HL-60/S4 (cell line): ENCODE measurements around the gene NSD1.
"Not testable (repeated sequence)": the region's sequence is repeated elsewhere in the genome, so short reads cannot be mapped to it uniquely, and the experiment has no call there.

Experiments
- in situ Hi-C: fragments of 300-500 bp; cut with MboI; formaldehyde crosslinking; loops from 2 replicates; pipeline ENCODE4 v1.14.3; 2022; ENCODE audit warnings: low sequenced_read_pairs

The NSD1 gene

DNA sequence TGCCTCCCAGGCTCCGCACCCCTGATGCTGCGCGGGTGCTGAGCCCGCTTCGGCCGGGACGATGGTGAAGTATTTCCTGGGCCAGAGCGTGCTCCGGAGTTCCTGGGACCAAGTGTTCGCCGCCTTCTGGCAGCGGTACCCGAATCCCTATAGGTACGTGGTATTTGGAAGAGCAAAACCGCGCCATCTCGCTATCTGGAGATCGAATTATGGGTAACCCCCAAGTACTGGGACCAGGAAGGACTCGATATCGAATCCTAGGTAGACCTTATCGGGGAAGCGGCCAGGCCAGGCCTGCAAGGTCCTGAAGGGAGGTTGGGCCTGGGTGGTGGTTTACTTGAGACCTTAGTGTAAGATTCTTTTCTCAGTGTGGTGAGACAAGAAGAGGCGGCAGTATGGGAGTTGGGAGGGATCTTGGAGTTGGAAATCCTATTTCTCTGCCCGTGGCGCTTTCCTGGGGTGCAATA is 170.4 kb downstream of the NSD1 start:
- in situ Hi-C loops: no loop called here

DNA sequence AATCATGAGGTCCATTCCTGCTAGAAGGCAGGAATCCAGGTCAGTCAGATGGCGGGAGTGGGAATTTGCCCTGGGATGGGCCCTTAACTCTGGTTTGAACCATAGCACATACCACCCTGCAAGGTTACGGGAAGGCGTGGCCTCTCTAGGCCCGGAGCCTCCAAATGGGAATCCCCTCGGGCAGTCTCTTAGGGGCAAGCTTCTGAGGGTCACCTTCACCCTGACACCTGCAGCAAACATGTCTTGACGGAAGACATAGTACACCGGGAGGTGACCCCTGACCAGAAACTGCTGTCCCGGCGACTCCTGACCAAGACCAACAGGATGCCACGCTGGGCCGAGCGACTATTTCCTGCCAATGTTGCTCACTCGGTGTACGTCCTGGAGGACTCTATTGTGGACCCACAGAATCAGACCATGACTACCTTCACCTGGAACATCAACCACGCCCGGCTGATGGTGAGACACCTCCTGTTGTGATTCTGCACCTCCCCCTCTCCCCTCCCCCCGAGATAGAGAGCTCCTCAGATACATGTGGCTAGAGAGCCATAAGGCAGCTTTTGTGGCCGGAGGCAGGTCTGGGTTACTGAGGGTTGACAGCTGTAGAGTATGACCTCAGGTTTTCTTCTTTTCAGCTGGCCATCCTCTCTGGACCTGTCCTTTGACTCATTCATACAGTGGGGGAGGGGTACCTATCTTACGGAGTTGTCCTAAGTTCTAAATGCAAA is 171.0 kb downstream of the NSD1 start:
- in situ Hi-C loops: no loop called here

DNA sequence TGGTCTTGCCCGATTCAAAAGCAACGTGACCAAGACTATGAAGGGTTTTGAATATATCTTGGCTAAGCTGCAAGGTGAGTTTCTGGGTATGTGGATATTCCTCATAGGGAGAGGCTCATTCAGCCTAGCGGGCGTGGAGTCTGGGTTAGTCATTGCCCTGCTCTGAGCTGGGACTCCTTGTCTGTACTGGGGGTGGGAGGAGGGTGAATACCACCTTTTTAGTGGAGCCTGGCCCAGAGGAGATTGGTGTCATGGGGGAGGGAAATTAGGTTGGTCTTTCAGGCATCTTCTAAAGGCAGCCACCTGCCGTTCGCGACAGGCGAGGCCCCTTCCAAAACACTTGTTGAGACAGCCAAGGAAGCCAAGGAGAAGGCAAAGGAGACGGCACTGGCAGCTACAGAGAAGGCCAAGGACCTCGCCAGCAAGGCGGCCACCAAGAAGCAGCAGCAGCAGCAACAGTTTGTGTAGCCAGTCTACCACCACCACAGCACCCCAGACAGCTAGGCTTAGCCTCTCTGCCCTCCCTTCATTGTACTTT is 172.6 kb downstream of the NSD1 start:
- in situ Hi-C loops: not testable (repeated sequence)

DNA sequence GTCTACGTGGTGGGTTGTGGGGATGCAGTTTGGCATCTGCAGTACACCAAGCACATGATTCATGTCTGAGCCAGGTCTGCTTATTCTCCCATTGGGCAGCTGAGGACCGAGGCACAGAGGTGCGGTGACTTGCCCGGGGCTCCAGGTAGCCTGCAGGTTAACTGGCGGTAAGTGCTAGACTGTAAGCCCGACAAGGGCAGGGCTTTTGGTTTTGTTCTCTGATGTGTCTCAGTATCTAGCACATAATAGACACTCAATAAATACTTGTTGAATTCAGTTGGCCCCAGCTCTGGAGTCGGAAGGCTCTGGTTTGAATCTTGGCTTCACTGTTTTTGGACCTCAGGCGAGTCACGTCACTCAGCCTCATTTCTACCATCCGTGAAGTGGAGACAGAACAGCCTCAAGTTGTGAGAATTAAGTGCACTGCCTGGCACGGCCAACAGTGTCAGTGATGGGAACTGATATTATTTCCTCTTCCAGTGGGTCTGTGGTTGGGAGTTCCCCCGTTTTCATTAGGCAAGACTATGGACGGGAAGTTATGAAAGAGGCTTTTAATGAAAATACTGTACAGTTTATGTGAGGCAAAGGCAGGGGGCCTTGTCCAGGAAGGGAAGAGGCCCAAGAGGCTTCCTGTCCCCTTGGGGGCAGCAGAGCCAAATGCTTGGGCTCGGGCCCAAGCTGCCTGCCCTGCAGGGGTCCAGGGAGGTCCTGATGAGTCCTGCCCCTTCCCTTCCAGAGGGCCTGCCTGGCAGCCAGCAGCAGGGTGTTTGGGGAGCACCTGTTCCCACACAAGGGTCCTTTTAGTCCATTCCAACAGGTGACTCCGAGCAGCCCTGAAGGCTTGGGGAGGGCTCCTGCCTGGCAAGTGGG is 173.3 kb downstream of the NSD1 start:
- in situ Hi-C loops: no loop called here

DNA sequence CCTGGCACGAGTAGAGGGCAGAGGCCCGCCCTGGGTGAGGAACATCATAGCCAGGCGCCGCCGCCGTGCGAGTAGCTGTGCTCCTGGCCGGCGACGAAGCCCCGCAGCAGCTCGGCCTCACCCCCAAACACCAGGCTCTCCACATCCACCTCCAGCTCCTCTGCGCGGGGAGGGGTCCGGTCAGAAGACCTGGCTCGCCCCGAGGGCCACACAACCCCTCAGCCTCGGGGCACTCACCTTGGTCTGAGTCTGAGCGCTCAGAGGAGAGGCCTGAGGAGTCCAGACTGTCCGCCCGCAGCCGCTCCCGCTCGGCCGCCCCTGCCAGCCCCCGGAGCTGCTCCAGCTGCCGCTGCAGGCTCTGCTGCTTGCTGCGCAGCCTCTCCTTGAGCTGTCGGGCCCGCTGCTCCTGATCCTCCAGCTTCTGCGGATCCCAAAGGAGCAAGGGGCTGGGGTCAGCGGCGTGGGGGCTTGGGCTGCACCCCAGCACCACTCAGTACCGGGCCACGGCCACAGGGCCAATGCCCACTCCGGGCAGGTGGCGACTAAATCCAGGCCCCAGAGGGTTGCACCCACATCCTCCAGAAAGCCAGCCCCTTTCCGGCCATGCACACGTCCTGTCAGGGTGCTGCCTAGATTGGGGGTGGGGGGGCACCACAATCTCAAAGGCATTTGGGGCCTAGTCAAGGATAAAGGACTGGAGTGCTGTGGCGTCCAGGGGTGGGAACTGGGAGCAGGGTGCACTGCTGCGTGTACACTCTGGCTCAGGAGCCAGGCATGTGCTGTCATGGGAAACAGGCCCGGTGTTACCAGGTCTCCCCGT is 174.2 kb downstream of the NSD1 start:
- in situ Hi-C loops: no loop called here

DNA sequence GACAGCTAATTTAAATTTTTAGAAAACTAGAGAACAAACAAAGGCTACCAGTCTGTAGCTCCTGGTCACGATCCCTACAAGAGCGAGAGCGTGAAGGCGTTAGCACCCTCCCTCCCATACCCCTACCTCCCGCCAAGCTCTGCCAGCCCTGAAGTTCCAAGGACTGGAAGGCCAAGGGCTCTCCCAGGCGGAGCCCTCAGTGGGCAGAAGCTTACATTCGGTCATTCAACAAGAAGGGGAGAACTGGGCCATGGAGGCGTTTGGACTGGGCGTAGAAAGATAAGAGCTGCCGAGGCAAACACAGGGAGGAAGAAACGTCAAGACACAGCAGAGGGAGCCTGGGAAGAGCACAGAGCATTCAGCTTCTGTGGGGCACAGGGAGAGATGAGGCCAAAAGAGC is 175.2 kb downstream of the NSD1 start:
- in situ Hi-C loops: no loop called here

DNA sequence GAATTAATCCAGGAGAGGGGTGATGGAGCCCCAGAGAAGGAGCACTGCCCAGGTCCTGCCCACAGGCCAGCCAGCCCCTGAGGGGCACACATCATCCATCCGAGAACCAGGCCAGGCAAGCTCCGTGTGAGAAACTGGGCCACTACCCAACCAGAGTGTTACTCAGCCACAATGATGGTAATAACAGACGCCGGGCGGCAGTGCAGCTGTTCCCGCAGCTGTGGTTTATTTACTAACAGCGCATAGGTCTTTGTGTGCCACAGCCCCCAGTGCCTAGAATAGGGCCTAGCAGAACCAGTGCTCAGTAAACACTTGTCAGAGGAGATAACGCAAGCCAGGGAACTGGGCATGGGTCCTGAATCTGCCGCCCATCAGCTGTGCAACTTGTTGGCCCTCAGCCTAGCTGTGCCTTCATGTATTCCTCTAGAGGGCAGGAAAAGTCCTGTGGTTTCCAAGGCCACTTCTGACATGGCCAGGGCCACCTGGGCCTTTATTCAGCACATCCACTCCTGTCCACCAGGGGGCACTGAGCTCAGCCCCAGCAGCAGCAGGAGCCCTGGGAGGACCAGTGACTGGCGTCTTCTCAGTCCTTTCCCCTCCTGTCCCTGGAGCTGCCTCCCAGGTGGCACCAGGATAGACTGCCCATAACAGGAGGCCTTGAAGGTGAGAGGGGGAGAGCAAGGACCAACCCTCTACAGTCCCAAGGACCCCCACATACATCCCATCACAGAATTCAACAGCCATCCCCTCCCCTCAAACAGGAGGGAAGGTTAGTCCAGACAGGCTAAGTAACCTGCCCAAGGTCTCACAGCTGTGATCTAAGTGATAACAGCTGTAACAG is 176.0 kb downstream of the NSD1 start:
- in situ Hi-C loops: no loop called here

DNA sequence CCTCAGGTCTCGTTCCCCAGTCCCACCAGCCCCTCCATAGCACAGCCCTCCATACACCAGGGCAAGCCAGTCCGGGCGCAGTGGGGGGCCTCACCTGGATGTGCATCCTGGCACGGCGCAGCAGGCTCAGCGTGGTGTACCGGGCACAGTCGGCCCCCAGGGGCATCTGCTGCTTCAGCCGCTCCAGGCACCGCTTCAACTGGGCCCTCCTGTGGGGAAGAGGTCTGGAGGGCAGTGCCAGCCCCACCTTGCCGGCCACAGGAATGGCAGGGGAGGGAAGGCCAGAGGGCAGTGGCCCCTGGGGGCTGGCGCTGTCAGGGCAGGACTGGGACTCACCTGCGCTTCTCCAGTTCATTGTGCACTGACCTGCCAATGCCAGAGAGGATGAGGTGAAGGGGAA is 176.8 kb downstream of the NSD1 start:
- in situ Hi-C loops: no loop called here

DNA sequence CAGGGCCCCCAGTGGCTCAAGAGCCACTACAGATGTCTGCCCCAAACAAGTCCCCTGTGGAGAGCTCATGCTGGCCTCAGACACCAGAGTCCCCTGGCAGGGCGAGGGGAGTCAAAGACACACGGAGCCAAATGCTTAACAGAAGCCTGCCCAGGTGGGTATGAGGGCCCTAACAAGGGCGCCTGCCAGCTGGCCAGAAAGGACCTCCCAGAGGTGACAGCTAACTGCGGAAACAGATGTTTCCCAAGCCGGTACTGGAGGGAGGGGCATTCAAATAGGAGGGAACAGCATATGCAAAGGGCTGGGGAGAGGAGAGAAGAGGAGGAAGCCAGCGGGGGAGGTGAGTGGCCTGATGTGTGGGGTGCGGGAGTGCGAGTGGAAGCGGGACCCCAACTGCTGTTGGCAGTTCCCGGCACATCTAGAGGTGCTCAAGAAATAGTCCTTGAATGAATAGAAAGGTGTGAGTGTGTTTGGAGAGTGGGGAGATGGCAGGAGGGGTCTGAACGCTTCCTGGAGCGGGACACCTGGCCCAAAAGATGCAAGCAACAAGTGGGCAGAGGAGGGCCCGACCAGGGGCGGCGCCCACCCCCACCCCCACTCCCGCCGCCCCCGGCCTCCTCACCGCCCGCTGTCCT is 177.3 kb downstream of the NSD1 start:
- in situ Hi-C loops: no loop called here

DNA sequence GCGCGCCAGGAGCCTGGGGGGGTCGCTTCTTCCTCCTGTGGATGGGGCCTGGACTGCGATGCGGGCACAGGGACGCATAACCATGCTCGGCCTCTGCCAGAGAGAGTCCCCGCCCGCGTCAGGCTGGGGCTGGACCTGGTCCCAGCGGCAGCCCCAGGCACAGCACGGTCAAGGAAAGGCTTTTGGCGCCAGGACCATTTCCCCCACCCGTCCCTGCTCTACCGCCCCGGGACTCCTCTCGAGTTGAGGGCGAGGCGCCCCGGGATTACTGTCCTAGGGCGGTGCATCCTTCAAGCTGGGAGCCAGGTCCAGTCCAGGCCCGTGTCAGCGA is 177.8 kb downstream of the NSD1 start:
- in situ Hi-C loops: no loop called here

DNA sequence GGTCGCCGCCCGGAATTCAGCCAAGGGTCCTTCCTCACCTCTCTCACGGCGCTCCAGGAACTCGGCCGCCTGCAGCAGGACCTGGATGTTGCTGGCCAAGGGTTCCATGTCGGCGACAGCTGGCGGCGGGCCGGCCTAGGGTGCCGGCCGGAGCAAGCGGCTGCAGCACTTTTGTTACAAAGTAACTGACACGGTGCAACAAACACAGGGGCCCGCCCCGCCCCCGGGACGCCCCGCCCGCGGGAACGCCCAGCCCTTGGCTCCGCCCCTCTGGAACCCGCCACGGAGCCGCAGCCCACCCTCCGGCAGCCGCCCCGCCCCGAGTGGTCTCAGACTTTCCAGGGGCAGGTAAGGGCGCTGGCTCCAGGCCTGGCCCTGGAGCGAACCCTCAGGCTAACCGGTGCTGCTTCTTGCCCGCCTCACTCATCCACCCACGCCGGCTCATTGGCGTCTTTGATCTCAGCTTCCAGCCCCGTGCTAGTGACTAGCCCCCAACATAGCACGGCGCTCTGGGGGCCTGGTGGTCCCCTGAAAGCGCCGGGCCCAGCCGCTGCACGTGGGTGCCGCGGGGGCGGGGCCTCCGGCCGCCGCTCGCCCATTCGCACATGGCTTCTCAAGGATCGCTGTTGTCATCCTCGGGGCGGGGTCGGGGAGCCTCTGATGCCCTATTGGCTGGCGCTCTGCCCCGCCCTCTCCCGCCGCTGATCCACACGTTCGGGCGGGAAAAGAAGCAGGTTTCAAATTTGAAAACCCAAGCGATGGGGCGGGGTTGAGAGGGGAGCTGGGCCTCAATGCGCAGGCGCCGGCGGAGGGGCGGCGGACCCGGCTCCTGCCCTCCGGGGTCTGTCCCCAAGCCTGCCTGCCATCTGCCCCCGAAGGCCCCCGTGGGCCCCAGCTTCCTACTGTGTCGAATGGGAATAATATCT is 178.4 kb downstream of the NSD1 start, which contains the start of gene MXD3:
Gene MXD3 (minus strand): TSS at position 176 of the 926 bp plus-strand sequence. CDS start 68 bp downstream, at position 108.
- in situ Hi-C loops: no loop called here

DNA sequence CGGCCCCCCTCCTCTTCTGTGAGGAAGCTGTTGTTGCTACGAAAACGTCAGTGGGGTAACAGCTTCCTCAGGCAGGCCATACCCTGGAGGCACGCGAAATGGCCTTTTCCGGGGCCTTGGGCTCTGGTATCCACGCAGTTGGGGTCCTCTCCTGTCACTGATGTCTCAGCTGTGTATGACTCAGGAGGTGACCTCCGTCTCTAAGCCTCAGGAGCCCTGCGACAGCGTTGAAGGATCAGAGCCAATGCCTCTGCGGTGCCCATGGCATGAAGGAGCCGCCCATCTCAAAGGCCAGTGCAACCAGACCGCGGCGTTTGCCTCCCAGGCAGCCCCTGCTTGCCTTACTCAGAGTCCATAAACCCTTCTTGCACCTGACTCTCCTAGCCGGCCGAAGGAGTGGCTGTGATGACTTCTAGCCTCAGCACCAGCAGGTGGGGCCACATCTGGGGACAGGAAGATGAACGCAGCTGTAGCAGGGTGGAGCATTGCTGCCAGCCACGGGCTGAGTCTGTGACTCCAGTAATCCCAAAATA is 179.1 kb downstream of the NSD1 start:
- in situ Hi-C loops: no loop called here

DNA sequence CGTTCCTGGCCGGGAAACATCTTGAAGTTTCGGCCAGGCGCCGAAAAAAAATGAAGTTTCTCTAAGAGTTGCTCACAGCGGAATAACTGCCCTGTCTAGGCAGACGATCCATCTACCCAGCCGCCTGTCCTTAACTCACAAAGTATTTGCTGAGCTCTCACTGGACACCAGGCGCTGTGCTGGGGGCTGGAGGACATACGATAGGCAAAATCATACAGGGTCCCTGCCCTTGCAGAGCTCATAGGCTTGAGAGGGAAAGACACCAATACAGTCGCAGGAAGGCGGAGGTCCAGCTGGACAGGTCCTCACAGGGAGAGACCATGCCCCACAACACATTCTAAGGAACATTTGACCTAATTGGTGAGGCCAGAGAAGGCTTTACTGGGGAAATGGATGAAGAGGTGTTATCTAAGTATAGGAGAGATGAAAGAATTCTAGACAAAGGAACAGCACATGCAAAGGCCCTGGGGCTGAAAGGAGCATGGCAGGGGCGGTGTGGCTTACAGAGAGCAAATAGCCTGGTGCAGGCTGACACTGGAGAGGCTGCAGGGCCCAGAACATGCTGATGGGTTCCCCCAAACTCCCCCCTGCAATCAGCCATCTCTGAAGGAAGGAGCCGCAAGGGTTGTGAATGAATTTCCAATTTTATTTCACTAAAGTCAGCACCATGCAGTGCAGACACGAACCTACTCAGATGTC is 180.1 kb downstream of the NSD1 start:
- in situ Hi-C loops: no loop called here

DNA sequence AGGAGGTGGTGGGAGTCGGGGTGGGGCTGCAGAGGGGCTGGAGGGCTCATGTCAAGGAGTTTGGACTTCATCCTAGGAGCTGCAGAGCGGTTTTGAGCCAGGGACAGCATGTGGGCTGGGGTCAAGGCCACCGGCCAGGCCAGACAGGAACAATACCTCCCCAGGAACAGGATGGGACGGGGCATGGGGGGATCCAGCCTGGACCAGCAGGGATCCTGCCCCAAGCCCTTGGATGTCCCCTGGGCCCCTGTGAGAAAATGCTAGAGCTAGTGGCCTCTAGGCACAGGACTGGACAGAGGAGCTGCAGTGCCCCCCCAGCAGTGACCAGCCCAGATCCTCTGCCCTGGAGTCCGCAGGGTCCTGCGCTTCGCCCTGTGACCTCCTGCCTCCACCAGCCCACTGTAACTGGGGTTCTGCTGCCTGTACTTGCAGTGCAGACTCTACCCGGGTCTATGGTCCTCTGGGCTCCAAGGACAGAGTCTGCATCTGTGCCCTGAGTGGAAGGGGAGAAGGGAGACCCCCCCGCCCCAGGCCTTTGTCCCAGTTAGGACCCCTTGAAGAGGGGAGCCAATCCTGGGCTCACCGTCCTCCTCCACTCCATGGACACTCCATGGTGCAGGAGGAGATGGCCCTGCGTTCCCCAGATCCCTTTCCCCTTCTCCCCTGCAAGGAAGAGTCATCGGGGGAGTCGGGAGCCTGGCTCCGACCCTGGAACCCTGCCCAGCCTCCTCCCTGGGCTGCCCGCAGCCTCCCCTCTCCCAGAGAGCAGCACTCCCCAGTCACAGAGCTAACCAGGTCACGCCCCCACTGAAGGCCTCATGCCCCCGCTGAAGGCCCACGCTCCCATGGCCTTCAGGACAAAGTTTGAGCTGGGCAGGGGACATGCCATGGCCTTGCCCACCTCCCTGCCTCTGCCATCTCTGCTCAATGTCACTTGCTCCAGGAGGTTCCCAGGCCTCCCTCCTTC is 181.1 kb downstream of the NSD1 start:
- in situ Hi-C loops: no loop called here

DNA sequence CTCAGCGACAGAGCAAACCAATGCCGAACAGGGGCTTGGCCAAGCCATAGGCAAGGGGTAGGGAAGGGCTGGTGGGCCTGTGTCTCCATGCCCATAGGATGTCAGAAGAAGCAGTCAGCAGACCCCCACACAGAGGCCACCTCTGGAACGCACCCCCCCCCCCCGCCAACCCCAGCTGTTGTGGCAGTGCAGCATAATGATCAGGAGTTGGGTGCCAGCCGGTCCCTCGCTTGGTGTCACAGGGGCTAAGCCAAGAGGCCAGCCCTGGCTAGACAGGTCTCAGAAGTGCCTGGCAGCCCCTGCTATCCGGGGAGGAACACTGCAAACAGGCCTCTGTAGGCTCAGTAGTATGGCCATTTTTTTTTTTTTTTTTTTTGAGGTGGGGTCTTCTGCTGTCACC is 181.8 kb downstream of the NSD1 start:
- in situ Hi-C loops: no loop called here

DNA sequence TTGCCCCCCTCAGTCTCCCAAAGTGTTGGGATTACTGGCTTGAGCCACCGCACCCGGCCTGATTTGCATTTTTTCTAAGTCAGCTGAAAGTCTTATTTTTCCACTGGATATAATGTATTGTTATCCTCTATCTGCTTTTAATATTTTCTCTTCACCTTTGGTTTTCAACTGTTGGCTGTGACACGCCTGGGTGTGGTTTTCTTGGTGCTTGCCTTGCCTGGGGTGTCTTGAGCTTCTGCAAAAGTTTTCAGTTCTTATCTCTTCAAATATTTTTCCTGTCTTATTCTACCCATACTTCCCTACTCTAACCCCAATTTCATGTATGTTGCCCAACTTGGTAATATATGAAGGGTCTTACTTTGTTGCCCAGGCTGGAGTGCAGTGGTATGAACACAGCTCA is 182.4 kb downstream of the NSD1 start:
- in situ Hi-C loops: no loop called here

DNA sequence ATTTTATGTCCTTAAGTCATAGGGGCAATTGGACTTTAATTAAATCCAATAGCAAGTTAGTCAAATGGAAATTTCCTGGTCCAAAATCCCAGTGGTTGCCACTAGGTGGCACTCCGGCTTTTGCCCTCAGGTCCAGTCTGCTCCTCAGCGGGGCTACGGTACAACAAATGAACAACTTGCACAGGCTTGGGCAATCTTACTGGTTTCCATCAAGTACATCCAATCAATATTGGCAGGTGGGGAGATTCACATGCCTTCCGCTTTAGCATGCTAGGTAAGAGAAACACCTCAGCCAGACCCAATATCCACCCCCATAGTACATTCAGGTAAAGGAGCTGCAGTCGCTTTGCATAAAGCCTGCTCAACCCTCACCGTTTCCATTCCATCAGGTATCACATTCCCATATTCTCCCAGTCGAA is 184.4 kb downstream of the NSD1 start:
- in situ Hi-C loops: no loop called here
